Sciatic nerve (tissue), 1 donor: ENCODE data around the gene KRTAP10-10. TPM values are rescaled to one million over a fixed set of nuclear protein-coding genes. Genes with fewer than 3 reads are reported as not detected.

ENCODE experiments used
- total RNA-seq: library from RNA; stranded (reverse); fragmentation: NEBNext Ultra II Directional; extraction: Animal tissue kit (Norgen Biotek cat#: 25700); gene quantifications from one replicate; pipeline ENCODE4 v1.2.1, GENCODE V29; 2021
- donor health status: DM: no; HTN: no; CAD: no.

Gene KRTAP10-10
- total RNA-seq, 1 donor from 2014 or later = not detected

Other genes with a start within 250 kb of the KRTAP10-10 start
- gene LRRC3, start 181.8 kb upstream of the KRTAP10-10 start, total RNA-seq = 6.8 TPM
- not detected for gene KRTAP10-1, start 97.2 kb upstream of the KRTAP10-10 start, total RNA-seq
- gene KRTAP10-2, start 85.9 kb upstream of the KRTAP10-10 start, total RNA-seq = not detected
- gene KRTAP10-3, start 78.6 kb upstream of the KRTAP10-10 start, total RNA-seq = not detected
- not detected for gene KRTAP10-4, start 63.6 kb upstream of the KRTAP10-10 start, total RNA-seq
- not detected for gene KRTAP10-5, start 56.8 kb upstream of the KRTAP10-10 start, total RNA-seq
- gene KRTAP10-6, start 44.9 kb upstream of the KRTAP10-10 start, total RNA-seq = not detected
- gene KRTAP10-7, start 36.8 kb upstream of the KRTAP10-10 start, total RNA-seq = not detected
- gene KRTAP10-8, start 25.3 kb upstream of the KRTAP10-10 start, total RNA-seq = not detected
- not detected for gene KRTAP10-9, start 10.3 kb upstream of the KRTAP10-10 start, total RNA-seq
- gene KRTAP10-11, start 9.1 kb downstream of the KRTAP10-10 start, total RNA-seq = not detected
- not detected for gene KRTAP12-4, start 17.3 kb downstream of the KRTAP10-10 start, total RNA-seq
- not detected for gene KRTAP12-3, start 20.6 kb downstream of the KRTAP10-10 start, total RNA-seq
- gene KRTAP12-2, start 29.6 kb downstream of the KRTAP10-10 start, total RNA-seq = not detected
- not detected for gene KRTAP12-1, start 44.8 kb downstream of the KRTAP10-10 start, total RNA-seq
- not detected for gene KRTAP10-12, start 59.8 kb downstream of the KRTAP10-10 start, total RNA-seq
- not detected for gene TSPEAR, start 74.2 kb downstream of the KRTAP10-10 start, total RNA-seq
- 78.0 TPM for gene UBE2G2, start 164.5 kb downstream of the KRTAP10-10 start, total RNA-seq
- 65.5 TPM for gene SUMO3, start 180.7 kb downstream of the KRTAP10-10 start, total RNA-seq
- gene PTTG1IP, start 236.3 kb downstream of the KRTAP10-10 start, total RNA-seq = 192 TPM